Measurements from ENCODE around the gene APP. TPM values are rescaled to one million over a fixed set of nuclear protein-coding genes. Genes with fewer than 3 reads are reported as not detected.
A peak's percentile ranks its signal among the peaks of the same experiment; 100 is the strongest.

Gene APP
- total RNA-seq, 2 experiments from 2014 or later = 60.6 to 61.1 TPM

DNA sequence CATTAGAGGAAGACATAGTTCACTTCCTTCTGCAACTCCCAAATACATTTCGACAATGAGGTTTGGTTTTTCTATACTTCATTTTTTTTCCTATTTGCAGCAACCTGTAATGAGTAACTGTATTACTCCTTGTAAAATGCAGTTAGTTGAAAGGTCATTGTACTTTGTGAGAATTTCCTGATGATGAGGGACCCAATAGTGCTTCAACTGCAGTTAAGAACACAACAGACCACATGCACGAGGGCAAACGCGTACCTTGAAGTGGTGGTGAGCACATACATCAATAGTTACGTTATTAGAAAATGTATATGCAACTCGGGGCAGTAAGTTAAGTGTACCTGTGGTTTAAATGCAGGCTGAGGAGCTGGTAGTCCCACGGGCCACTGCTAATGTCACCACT, 264.0 kb downstream of the APP start:
- intact Hi-C loops (cut with micrococcal nuclease) = no loop called here
- H3K9me3 Mint-ChIP-seq = no peaks in the 10 kb centered on the region
- H3K4me1 Mint-ChIP-seq (ENCODE audit: low read depth) = no peaks in the 10 kb centered on the region
- H3K27me3 Mint-ChIP-seq (ENCODE audit: low read depth) = no peaks in the 10 kb centered on the region
- no peak for DNase-seq
- peaks cover 1% of the 10 kb centered on the region for H3K36me3 Mint-ChIP-seq (ENCODE audit: low read depth)
- no peak overlapping the region for H3K27ac Mint-ChIP-seq
- H3K4me3 Mint-ChIP-seq = no peak overlapping the region
- CTCF ChIA-PET = interaction anchor here (2.4 kb wide), 1 partner anchor 11 kb away, joined by 8 read pairs; no protein-coding TSS in a partner anchor

DNA sequence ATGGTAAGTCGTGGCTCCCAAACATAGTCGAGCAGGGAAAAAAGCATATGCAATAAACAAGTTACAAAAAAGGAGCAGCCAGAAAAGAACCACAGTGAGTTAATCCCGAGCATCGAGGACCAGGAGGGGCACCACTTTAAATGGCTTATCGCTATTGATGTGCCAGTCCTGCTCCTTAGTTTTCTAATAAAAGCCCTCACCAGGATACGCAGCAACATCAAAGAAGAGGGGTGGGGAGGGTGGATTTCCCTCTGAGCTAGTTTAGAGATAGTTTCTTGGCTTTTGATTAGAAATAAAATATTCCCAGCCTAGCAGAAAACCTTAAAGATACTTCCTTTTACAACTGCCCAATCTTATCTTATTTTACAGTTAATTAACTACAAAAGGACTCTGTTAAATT, 265.4 kb downstream of the APP start:
- no peaks in the 10 kb centered on the region for H3K36me3 Mint-ChIP-seq (ENCODE audit: low read depth)
- no peaks in the 10 kb centered on the region for H3K9me3 Mint-ChIP-seq
- intact Hi-C loops (cut with micrococcal nuclease) = no loop called here
- no peak overlapping the region for H3K4me3 Mint-ChIP-seq
- H3K4me1 Mint-ChIP-seq (ENCODE audit: low read depth) = no peaks in the 10 kb centered on the region
- H3K27ac Mint-ChIP-seq = no peak overlapping the region
- DNase-seq = no peak
- no peaks in the 10 kb centered on the region for H3K27me3 Mint-ChIP-seq (ENCODE audit: low read depth)
- CTCF ChIA-PET = interaction anchor here (0.6 to 1.6 kb wide), 2 partner anchors 9 to 59 kb away, joined by 4 to 5 read pairs; no protein-coding TSS in a partner anchor

DNA sequence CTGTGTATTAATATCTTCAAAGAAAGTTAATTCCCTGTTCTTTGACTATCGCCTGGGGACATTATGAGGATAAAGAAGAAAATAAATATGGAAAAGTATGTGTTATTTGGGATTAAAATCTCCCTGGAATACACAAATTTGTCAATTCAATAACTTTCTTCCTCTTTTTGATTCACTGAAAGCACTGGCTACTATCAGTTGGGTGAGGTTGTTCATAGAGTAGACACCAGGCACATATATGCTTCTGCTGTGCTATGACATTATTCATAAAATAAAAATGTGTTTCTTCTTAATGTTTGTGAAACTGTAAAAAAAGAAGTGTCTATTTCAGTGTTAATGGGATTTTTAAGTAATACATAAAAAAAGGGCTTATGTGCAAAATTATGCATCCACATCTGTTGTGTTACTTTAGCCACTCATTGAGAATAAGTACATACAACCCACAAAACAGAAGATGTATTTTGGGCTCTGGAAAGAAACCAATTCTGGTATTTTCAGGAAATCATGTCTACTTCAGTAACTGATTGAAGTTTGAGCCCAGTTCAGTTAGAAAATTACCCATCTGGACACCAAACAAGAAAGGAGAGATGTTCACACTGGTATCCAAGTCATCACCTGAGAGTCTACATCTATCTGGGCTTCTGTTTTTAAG, 266.4 kb downstream of the APP start:
- H3K9me3 Mint-ChIP-seq = no peaks in the 10 kb centered on the region
- no peak overlapping the region for H3K27ac Mint-ChIP-seq
- H3K4me3 Mint-ChIP-seq = no peak overlapping the region
- intact Hi-C loops (cut with micrococcal nuclease) = no loop called here
- no peak for DNase-seq
- H3K36me3 Mint-ChIP-seq (ENCODE audit: low read depth) = no peaks in the 10 kb centered on the region
- no peaks in the 10 kb centered on the region for H3K27me3 Mint-ChIP-seq (ENCODE audit: low read depth)
- no peaks in the 10 kb centered on the region for H3K4me1 Mint-ChIP-seq (ENCODE audit: low read depth)
- CTCF ChIA-PET = interaction anchor here (1.6 kb wide), 1 partner anchor 8 kb away, joined by 4 read pairs; no protein-coding TSS in a partner anchor

DNA sequence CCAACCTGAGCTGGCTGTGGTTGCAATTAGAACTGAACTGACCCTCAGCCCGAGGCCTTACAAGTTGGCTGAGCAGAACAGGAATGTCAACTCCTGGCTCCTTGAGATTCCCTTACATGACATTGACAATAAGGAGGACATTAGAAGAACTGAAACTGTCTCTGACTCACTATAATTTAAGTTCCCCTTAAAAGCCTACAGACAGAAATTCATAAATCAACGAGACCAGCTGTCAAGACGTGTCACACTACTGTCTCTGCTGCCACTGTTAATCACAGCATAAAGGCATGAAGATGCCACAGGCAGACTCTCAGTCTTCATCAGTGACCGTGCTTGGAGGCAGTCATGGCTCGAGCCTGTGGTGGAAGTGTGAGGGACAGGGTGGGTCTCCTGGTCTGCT, 267.0 kb downstream of the APP start:
- Mint-ChIP-seq H3K4me3 (no peak overlapping the region), H3K27ac (no peak overlapping the region), H3K36me3 (ENCODE audit: low read depth) (no peaks in the 10 kb centered on the region), H3K9me3 (no peaks in the 10 kb centered on the region), H3K4me1 (ENCODE audit: low read depth) (no peaks in the 10 kb centered on the region), H3K27me3 (ENCODE audit: low read depth) (no peaks in the 10 kb centered on the region)
- DNase-seq = no peak
- CTCF ChIA-PET = no interaction called here
- intact Hi-C loops (cut with micrococcal nuclease) = no loop called here

DNA sequence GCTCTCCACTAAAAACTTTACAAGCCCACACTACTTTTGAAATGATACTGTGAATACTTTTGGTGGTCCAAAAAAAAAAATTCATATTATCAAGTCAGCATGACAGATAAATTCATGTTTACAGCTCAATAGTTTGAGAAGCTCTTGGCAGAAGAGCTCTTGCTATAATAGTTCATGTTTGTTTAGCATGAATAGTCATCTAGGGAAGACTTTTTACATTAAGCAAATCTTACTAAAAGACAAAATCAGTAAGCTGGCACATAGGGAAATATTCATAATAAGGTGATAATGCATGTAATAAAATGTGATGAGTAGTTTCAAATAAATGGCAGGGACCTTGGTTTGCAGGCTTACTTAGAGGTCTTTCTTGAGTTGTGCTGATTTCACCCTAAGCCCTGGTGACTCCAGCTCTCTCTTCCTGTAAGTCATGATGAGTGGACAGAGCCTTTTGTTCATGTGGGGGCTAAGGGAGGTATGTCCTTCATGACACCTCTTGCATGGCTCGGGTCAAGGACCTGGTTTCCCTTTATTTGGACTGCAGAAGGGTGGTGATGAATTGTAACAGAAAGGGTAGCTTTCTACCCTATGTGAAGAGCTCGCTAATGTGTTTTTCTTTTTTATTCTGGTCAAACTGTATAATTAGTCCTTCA, 269.1 kb downstream of the APP start:
- Mint-ChIP-seq H3K9me3 (no peaks in the 10 kb centered on the region), H3K36me3 (ENCODE audit: low read depth) (peaks cover under 1% of the 10 kb centered on the region), H3K27ac (no peak overlapping the region), H3K4me3 (no peak overlapping the region), H3K4me1 (ENCODE audit: low read depth) (peaks cover 2% of the 10 kb centered on the region), H3K27me3 (ENCODE audit: low read depth) (no peaks in the 10 kb centered on the region)
- CTCF ChIA-PET = interaction anchor here (0.6 to 1.6 kb wide), 4 partner anchors 8 to 269 kb away, joined by 3 to 6 read pairs (median 4); partner anchors contain the start of gene APP
- intact Hi-C loops (cut with micrococcal nuclease) = no loop called here
- DNase-seq = no peak

DNA sequence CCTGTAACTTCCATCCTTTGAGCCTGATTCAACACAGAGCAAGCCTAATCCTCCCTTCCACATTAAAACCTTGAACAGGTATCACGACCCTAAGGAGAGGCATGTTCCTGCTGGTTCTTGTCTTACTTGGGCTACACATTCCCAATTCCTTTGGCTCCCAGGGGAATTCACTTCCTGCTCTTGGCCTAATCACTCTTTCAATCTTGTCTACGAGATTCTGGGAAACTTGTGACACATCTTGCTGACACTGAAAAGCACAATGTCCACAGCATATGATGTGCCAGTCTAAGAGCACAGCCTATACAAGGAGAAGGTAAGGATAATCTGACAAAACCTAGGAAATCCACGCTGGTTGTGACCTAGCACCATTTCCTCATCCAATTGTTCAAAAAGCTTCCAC, 271.9 kb downstream of the APP start:
- intact Hi-C loops (cut with micrococcal nuclease) = loop anchor here (5.0 kb wide), 2 partner anchors 104 to 174 kb away; no protein-coding TSS in a partner anchor
- Mint-ChIP-seq H3K36me3 (ENCODE audit: low read depth) (peaks cover 9% of the 10 kb centered on the region), H3K27me3 (ENCODE audit: low read depth) (no peaks in the 10 kb centered on the region), H3K4me3 (no peak overlapping the region), H3K27ac (no peak overlapping the region), H3K4me1 (ENCODE audit: low read depth) (peaks cover 6% of the 10 kb centered on the region), H3K9me3 (no peaks in the 10 kb centered on the region)
- DNase-seq = no peak
- CTCF ChIA-PET = interaction anchor here (0.6 to 1.3 kb wide), 3 partner anchors 9 to 118 kb away, joined by 3 to 4 read pairs (median 4); no protein-coding TSS in a partner anchor

DNA sequence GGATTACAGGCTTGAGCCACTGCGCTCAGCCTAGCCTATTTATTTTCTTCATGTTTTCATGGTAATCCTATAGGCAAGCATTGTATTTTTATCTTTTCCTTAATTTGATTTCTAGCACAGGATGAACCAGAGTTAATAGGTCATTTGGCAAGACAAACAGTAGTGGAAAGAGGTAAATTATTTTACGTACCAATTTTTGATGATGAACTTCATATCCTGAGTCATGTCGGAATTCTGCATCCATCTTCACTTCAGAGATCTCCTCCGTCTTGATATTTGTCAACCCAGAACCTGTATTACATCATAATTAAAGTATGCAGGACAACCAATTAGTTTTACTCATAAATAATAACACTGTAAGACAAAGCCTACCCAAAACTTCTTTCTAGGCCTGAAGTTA, 273.2 kb downstream of the APP start:
- H3K27ac Mint-ChIP-seq = no peak overlapping the region
- no peak for DNase-seq
- no peaks in the 10 kb centered on the region for H3K9me3 Mint-ChIP-seq
- peaks cover 6% of the 10 kb centered on the region for H3K4me1 Mint-ChIP-seq (ENCODE audit: low read depth)
- CTCF ChIA-PET = interaction anchor here (1.0 to 2.5 kb wide), 2 partner anchors 11 to 271 kb away, joined by 7 to 28 read pairs; no protein-coding TSS in a partner anchor
- no peak overlapping the region for H3K4me3 Mint-ChIP-seq
- H3K36me3 Mint-ChIP-seq (ENCODE audit: low read depth) = peaks cover 9% of the 10 kb centered on the region
- intact Hi-C loops (cut with micrococcal nuclease) = loop anchor here (5.0 kb wide), 2 partner anchors 105 to 175 kb away; no protein-coding TSS in a partner anchor
- no peaks in the 10 kb centered on the region for H3K27me3 Mint-ChIP-seq (ENCODE audit: low read depth)

DNA sequence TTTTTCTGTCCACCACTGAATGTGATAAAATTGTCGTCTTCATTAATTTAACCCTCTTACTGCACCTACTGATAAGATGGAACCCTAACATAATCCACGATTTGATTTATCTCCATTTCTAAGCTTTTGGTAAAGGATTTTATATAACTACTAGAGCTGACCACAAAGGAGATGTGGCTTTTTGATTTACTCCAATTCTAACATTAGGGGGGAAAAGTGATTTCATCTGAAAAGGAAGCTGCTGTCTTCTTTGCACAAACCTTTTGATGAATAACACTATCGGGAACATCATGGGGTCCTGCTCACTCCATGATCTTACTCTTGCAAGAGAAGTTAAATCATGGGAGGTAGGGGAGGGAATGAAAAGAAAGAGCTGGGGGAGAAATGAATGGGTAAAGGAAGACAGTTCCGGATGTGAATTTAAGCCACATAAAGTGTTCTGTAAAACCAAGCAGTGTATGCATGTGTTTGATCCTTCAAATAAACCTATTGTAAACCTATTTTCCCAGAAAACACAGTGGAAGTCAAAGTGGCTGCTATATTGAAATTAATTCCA, 274.0 kb downstream of the APP start:
- no peak for DNase-seq
- no peaks in the 10 kb centered on the region for H3K9me3 Mint-ChIP-seq
- no peak overlapping the region for H3K27ac Mint-ChIP-seq
- H3K27me3 Mint-ChIP-seq (ENCODE audit: low read depth) = no peaks in the 10 kb centered on the region
- H3K4me1 Mint-ChIP-seq (ENCODE audit: low read depth) = peaks cover 6% of the 10 kb centered on the region
- intact Hi-C loops (cut with micrococcal nuclease) = loop anchor here (1.0 to 5.0 kb wide), 3 partner anchors 106 to 821 kb away; no protein-coding TSS in a partner anchor
- H3K36me3 Mint-ChIP-seq (ENCODE audit: low read depth) = peaks cover 9% of the 10 kb centered on the region
- H3K4me3 Mint-ChIP-seq = no peak overlapping the region
- CTCF ChIA-PET = interaction anchor here (0.6 to 2.5 kb wide), 10 partner anchors 8 to 280 kb away, joined by 3 to 28 read pairs (median 6); no protein-coding TSS in a partner anchor

DNA sequence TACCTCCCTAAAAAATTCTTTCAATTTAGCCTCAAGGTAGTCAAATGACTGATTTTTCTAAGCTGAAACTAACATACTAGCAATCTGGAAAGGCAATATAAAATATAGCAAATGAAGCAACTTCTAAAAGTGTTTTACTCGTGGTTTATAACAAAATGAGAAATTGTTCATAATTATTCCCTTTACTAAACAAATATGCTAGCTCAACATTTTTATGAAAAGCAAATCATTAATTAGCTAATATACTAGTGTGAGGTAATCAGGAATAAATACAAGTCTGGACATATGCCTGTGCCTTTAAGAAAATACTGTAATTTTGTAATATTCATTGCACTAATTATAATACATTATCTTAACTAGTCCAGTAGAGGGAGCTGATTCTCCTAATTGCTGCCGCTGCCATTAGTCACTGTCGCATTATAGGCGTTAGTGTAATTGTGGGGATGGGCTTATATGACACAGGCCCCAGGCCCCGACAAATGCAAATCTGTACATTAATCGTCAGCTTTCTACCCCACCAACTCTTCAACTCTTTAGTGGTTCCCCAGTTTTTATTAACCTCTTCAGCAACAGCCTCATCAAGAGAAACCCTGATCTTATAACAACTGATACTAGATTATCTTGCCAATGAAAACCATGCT, 274.9 kb downstream of the APP start:
- Mint-ChIP-seq H3K27me3 (ENCODE audit: low read depth) (no peaks in the 10 kb centered on the region), H3K36me3 (ENCODE audit: low read depth) (peaks cover 16% of the 10 kb centered on the region), H3K9me3 (no peaks in the 10 kb centered on the region), H3K27ac (no peak overlapping the region), H3K4me1 (ENCODE audit: low read depth) (peaks cover 6% of the 10 kb centered on the region), H3K4me3 (no peak overlapping the region)
- intact Hi-C loops (cut with micrococcal nuclease) = loop anchor here (1.0 to 5.0 kb wide), 4 partner anchors 107 to 822 kb away; partner anchors contain the start of gene APP
- CTCF ChIA-PET = interaction anchor here (0.6 to 2.5 kb wide), 13 partner anchors 9 to 818 kb away, joined by 3 to 28 read pairs (median 4); no protein-coding TSS in a partner anchor
- DNase-seq = peak; percentile 37

DNA sequence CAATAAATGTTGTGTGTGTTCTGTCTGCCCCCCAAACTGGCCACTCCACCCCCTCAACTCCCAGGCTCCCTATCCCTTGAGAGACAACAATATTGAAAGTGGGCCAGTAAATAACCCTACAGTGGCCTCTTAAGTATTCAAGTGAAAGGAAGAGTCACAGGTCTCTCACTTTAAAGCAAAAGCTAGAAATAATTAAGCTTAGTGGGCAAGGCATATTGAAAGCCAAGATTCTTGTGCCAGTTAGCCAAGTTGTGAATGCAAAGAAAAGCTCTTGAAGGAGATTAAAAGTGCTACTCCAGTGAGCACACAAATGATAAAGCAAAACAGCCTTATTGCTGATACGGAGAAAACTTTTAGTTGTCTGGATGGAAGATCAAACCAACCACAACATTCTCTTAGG, 277.4 kb downstream of the APP start:
- H3K36me3 Mint-ChIP-seq (ENCODE audit: low read depth) = peaks cover 19% of the 10 kb centered on the region
- H3K27me3 Mint-ChIP-seq (ENCODE audit: low read depth) = no peaks in the 10 kb centered on the region

DNA sequence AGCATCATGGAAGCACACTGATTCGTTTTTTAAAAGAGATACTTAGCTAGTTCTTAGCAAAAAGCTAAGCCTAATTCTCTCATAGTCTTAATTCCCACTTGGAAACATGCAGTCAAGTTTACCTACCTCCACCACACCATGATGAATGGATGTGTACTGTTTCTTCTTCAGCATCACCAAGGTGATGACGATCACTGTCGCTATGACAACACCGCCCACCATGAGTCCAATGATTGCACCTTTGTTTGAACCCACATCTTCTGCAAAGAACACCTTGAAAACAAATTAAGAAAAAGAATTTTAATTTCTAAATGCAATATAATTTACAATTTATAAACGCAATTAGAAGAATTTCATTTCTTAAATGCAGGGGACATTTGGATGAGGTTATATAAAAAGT, 279.0 kb downstream of the APP start:
- Mint-ChIP-seq H3K36me3 (ENCODE audit: low read depth) (peaks cover 19% of the 10 kb centered on the region), H3K4me1 (ENCODE audit: low read depth) (peaks cover 5% of the 10 kb centered on the region), H3K4me3 (no peak overlapping the region), H3K9me3 (no peaks in the 10 kb centered on the region), H3K27ac (no peak overlapping the region), H3K27me3 (ENCODE audit: low read depth) (no peaks in the 10 kb centered on the region)
- CTCF ChIA-PET = no interaction called here
- intact Hi-C loops (cut with micrococcal nuclease) = no loop called here
- peak; percentile 11 for DNase-seq

More for the DNA sequence above, 277.4 kb downstream of the APP start:
- Mint-ChIP-seq H3K9me3 (no peaks in the 10 kb centered on the region), H3K27ac (no peak overlapping the region), H3K4me1 (ENCODE audit: low read depth) (peaks cover 6% of the 10 kb centered on the region), H3K4me3 (no peak overlapping the region)
- no peak for DNase-seq
- CTCF ChIA-PET = interaction anchor here (1.0 to 1.9 kb wide), 3 partner anchors 9 to 272 kb away, joined by 3 to 6 read pairs (median 4); no protein-coding TSS in a partner anchor
- intact Hi-C loops (cut with micrococcal nuclease) = no loop called here

DNA sequence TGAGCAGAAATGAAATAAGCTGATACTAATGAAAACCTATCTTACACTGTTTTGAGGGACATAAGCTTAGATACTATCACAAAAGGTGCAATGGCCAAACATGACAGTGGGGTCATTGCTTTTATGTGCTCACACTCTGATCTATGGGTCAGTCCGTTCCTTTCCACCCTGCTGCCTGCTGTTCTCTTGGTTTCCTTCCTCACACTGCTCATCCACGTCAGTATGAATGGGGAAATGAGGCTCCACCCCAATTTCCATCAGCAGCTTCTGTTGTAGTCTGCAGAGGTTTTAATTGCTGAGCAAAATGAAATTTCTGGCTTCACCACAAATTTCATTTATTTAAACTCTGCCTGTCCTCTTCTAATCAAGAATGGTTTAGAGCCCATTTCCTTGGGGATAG, 280.6 kb downstream of the APP start:
- H3K27ac Mint-ChIP-seq = no peak overlapping the region
- CTCF ChIA-PET = no interaction called here
- intact Hi-C loops (cut with micrococcal nuclease) = no loop called here
- H3K9me3 Mint-ChIP-seq = no peaks in the 10 kb centered on the region
- no peak for DNase-seq
- H3K27me3 Mint-ChIP-seq (ENCODE audit: low read depth) = no peaks in the 10 kb centered on the region
- H3K4me3 Mint-ChIP-seq = no peak overlapping the region
- no peaks in the 10 kb centered on the region for H3K4me1 Mint-ChIP-seq (ENCODE audit: low read depth)
- peaks cover 15% of the 10 kb centered on the region for H3K36me3 Mint-ChIP-seq (ENCODE audit: low read depth)
